Retinal pigment epithelial cell (primary cell): ENCODE results near the gene ZDHHC7.
"Not testable (repeated sequence)": the region's sequence is repeated elsewhere in the genome, so short reads cannot be mapped to it uniquely, and the experiment has no call there.

Experiments used
- DNase-seq: peaks from one replicate; pipeline ENCODE4 v3.0.0-alpha.2; 2010; ENCODE audit warnings: low read depth
- H3K4me3 ChIP-seq: 2 replicates; pipeline ENCODE4 v1.5.1; 2011; ENCODE audit warnings: mild to moderate bottlenecking, low read length, control low read depth, moderate library complexity
- CTCF ChIP-seq: conservative IDR thresholded peaks from 2 replicates; pipeline ENCODE4 v1.5.1; 2011; ENCODE audit warnings: low read depth, low read length, control low read depth, inconsistent platforms

The ZDHHC7 gene

GRCh38 chr16:85054948-85055492 lies 43.7 kb upstream of the ZDHHC7 start:
- no peak overlapping the region for H3K4me3 ChIP-seq

GRCh38 chr16:85054321-85054720 lies 43.0 kb upstream of the ZDHHC7 start:
- not testable (repeated sequence) for DNase-seq, H3K4me3 ChIP-seq

More at GRCh38 chr16:85054948-85055492, 43.7 kb upstream of the ZDHHC7 start:
- no peak for DNase-seq
- TF ChIP-seq CTCF = no peak

GRCh38 chr16:85052536-85052935 lies 41.2 kb upstream of the ZDHHC7 start:
- no peak for TF ChIP-seq CTCF
- DNase-seq = no peak
- H3K4me3 ChIP-seq = no peak overlapping the region

- TF ChIP-seq CTCF = no peak
- no peak for DNase-seq
- no peak overlapping the region for H3K4me3 ChIP-seq
Measured at GRCh38 chr16:85051683-85052082, 40.3 kb upstream of the ZDHHC7 start.

- H3K4me3 ChIP-seq = no peak overlapping the region
- no peak for DNase-seq
- no peak for TF ChIP-seq CTCF
Measured at GRCh38 chr16:85051067-85051581, 39.8 kb upstream of the ZDHHC7 start.

GRCh38 chr16:85049706-85050305 lies 38.5 kb upstream of the ZDHHC7 start:
- H3K4me3 ChIP-seq = no peak overlapping the region
- DNase-seq = no peak
- TF ChIP-seq CTCF = no peak

- no peak for TF ChIP-seq CTCF
- no peak overlapping the region for H3K4me3 ChIP-seq
- DNase-seq = no peak
Measured at GRCh38 chr16:85048921-85049562, 37.7 kb upstream of the ZDHHC7 start.
